Measurements from ENCODE around the gene AGBL2. TPM values are rescaled to one million over a fixed set of nuclear protein-coding genes. Genes with fewer than 3 reads are reported as not detected.
"Not testable (repeated sequence)": the region's sequence is repeated elsewhere in the genome, so short reads cannot be mapped to it uniquely, and the experiment has no call there.

Gene AGBL2
- total RNA-seq, 1 donor from 2014 or later = 0.78 TPM

GRCh38 chr11:47688111-47688510, 27.1 kb downstream of the AGBL2 start:
- DNase-seq = no peak

GRCh38 chr11:47686704-47687103, 28.5 kb downstream of the AGBL2 start:
- DNase-seq = not testable (repeated sequence)

GRCh38 chr11:47686151-47686550, 29.0 kb downstream of the AGBL2 start:
- DNase-seq = no peak

- no peak for DNase-seq
Observed at GRCh38 chr11:47675851-47676250, 39.3 kb downstream of the AGBL2 start.

GRCh38 chr11:47672283-47672730, 42.9 kb downstream of the AGBL2 start:
- DNase-seq = no peak

GRCh38 chr11:47669856-47670255, 45.3 kb downstream of the AGBL2 start:
- no peak for DNase-seq

- no peak for DNase-seq
Observed at GRCh38 chr11:47668665-47669064, 46.5 kb downstream of the AGBL2 start.

GRCh38 chr11:47667555-47667954, 47.6 kb downstream of the AGBL2 start:
- DNase-seq = no peak

GRCh38 chr11:47667135-47667534, 48.0 kb downstream of the AGBL2 start:
- DNase-seq = no peak

GRCh38 chr11:47664936-47665335, 50.2 kb downstream of the AGBL2 start:
- not testable (repeated sequence) for DNase-seq

GRCh38 chr11:47661245-47661644, 53.9 kb downstream of the AGBL2 start:
- DNase-seq = no peak

GRCh38 chr11:47659276-47659675, 55.9 kb downstream of the AGBL2 start:
- no peak for DNase-seq

- no peak for DNase-seq
Observed at GRCh38 chr11:47656260-47656885, 58.8 kb downstream of the AGBL2 start.

- DNase-seq = no peak
Observed at GRCh38 chr11:47651818-47652469, 63.2 kb downstream of the AGBL2 start.

GRCh38 chr11:47649276-47649675, 65.9 kb downstream of the AGBL2 start:
- no peak for DNase-seq

- no peak for DNase-seq
Observed at GRCh38 chr11:47646019-47646418, 69.2 kb downstream of the AGBL2 start.

- DNase-seq = no peak
Observed at GRCh38 chr11:47645500-47645899, 69.7 kb downstream of the AGBL2 start.

- peak; percentile 95 for DNase-seq
Observed at GRCh38 chr11:47642099-47642855, 72.9 kb downstream of the AGBL2 start, which contains the start of gene MTCH2. TSS of gene MTCH2 (minus strand) at chr11:47642559. CDS start at chr11:47642465, 94 bp downstream.

GRCh38 chr11:47641600-47642098, 73.5 kb downstream of the AGBL2 start:
- DNase-seq = no peak

- not testable (repeated sequence) for DNase-seq
Observed at GRCh38 chr11:47640506-47640905, 74.7 kb downstream of the AGBL2 start.

GRCh38 chr11:47636331-47636730, 78.8 kb downstream of the AGBL2 start:
- not testable (repeated sequence) for DNase-seq

GRCh38 chr11:47631473-47631872, 83.7 kb downstream of the AGBL2 start:
- no peak for DNase-seq

GRCh38 chr11:47628026-47628425, 87.1 kb downstream of the AGBL2 start:
- DNase-seq = no peak
